OCI-LY7 (cell line): Measurements from ENCODE around the gene DHODH. TPM values are rescaled to one million over a fixed set of nuclear protein-coding genes. Genes with fewer than 3 reads are reported as not detected.

ENCODE experiments used
- BruUV-seq: library from RNA; stranded (reverse); fragments of 400-500 nt; replicated peaks from 2 replicates; lab custom pipeline; 2021; lab: Mats Ljungman, UMichigan
- CTCF ChIA-PET: fragments of 300-600 bp; sonication (Branson Sonifier 250); formaldehyde crosslinking; loops from one replicate; lab custom pipeline; 2022; ENCODE audit warnings: antibody characterized with exemption; ENCODE audit not compliant: unreplicated experiment; lab: Charles Lee
- POLR2A ChIA-PET: fragments of 300-600 bp; sonication (Branson Sonifier 250); formaldehyde crosslinking; loops from one replicate; lab custom pipeline; 2022; ENCODE audit warnings: antibody characterized with exemption; lab: Charles Lee
- DNase-seq: peaks from one replicate; pipeline ENCODE4 v3.0.0-alpha.2; 2015; ENCODE audit warnings: low spot score
- H2AFZ ChIP-seq: fragments of 200-600 bp; sonication (generic), shearing (Covaris generic); 2 replicates; pipeline ENCODE4 v1.6.1; 2014; ENCODE audit warnings: mild to moderate bottlenecking, antibody characterized with exemption, low read length, moderate library complexity
- H3K27ac ChIP-seq: fragments of 200-600 bp; sonication (generic); 2 replicates; pipeline ENCODE4 v1.5.1; 2014; ENCODE audit warnings: mixed run types, low read depth, mild to moderate bottlenecking, moderate library complexity, low read length, inconsistent platforms; ENCODE audit not compliant: poor library complexity, severe bottlenecking
- H3K36me3 ChIP-seq: fragments of 200-600 bp; sonication (generic); 2 replicates; pipeline ENCODE4 v1.6.1; 2014; ENCODE audit warnings: mild to moderate bottlenecking, antibody characterized with exemption, low read length, moderate library complexity, mixed read lengths; ENCODE audit not compliant: insufficient read depth
- H3K4me1 ChIP-seq: fragments of 200-600 bp; sonication (generic); 2 replicates; pipeline ENCODE4 v1.5.1; 2014; ENCODE audit warnings: mild to moderate bottlenecking, low read length; ENCODE audit not compliant: insufficient read depth, poor library complexity, severe bottlenecking
- H3K4me2 ChIP-seq: fragments of 200-600 bp; sonication (generic); 2 replicates; pipeline ENCODE4 v1.6.1; 2014; ENCODE audit warnings: mild to moderate bottlenecking, low read length
- H3K4me3 ChIP-seq: fragments of 200-600 bp; sonication (generic); 2 replicates; pipeline ENCODE4 v1.5.1; 2014; ENCODE audit warnings: mild to moderate bottlenecking, low read depth, low read length; ENCODE audit not compliant: poor library complexity, severe bottlenecking
- H3K79me2 ChIP-seq: fragments of 200-600 bp; sonication (generic); 2 replicates; pipeline ENCODE4 v1.6.1; 2016; ENCODE audit warnings: low read depth, mild to moderate bottlenecking, low read length, moderate library complexity, mixed read lengths; ENCODE audit not compliant: insufficient read depth
- H3K9me2 ChIP-seq: fragments of 200-600 bp; sonication (generic); 2 replicates; pipeline ENCODE4 v1.6.1; 2016; ENCODE audit warnings: mild to moderate bottlenecking, low read length, mixed read lengths; ENCODE audit not compliant: insufficient read depth
- H3K9me3 ChIP-seq: fragments of 200-600 bp; sonication (generic); 2 replicates; pipeline ENCODE4 v1.6.1; 2014; ENCODE audit warnings: mild to moderate bottlenecking, mixed run types, low read length, mixed read lengths
- H4K20me1 ChIP-seq: fragments of 200-600 bp; sonication (generic); 2 replicates; pipeline ENCODE4 v1.6.1; 2014; ENCODE audit warnings: mild to moderate bottlenecking, antibody characterized with exemption, low read length, moderate library complexity, mixed read lengths; ENCODE audit not compliant: insufficient read depth
- CTCF ChIP-seq: fragments of 200-600 bp; sonication (generic); conservative IDR thresholded peaks from 2 replicates; pipeline ENCODE4 v1.5.1; 2014; ENCODE audit warnings: mild to moderate bottlenecking, antibody characterized with exemption, low read length, moderate library complexity, mixed read lengths
- EZH2phosphoT487 ChIP-seq: fragments of 200-600 bp; sonication (generic); IDR thresholded peaks from 2 replicates; pipeline ENCODE4 v1.6.1; 2018; ENCODE audit warnings: low read depth, borderline replicate concordance, mild to moderate bottlenecking, mixed run types, antibody characterized with exemption, low read length, moderate library complexity, mixed read lengths
- intact Hi-C: fragments of 100-400 bp; cut with micrococcal nuclease; formaldehyde crosslinking; loops from one replicate; pipeline ENCODE4 v1.10.0; 2022; ENCODE audit not compliant: unreplicated experiment
- total RNA-seq, 2 experiments: library from RNA; depleted of rRNA in 1 of 2; stranded (reverse); fragments of >200 nt in 1 of 2; shearing (Covaris generic) in 1 of 2; gene quantifications; 2 replicates each; pipeline ENCODE4 v1.2.3, GENCODE V29; 2014 to 2022

The DHODH gene
- total RNA-seq, 2 experiments from 2014 or later: 12.3 to 20.9 TPM

- Histone ChIP-seq H4K20me1 (no peaks in the 10 kb centered on the region), H2AFZ (no peak overlapping the region), H3K4me2 (no peak overlapping the region), H3K4me1 (no peaks in the 10 kb centered on the region), H3K9me3 (no peaks in the 10 kb centered on the region), H3K27ac (no peak overlapping the region), H3K4me3 (no peak overlapping the region), H3K79me2 (no peaks in the 10 kb centered on the region), H3K36me3 (no peaks in the 10 kb centered on the region), H3K9me2 (no peaks in the 10 kb centered on the region)
- DNase-seq: no peak
- TF ChIP-seq EZH2phosphoT487 (no peak), CTCF (no peak)
- CTCF ChIA-PET: no interaction called here
- POLR2A ChIA-PET: interaction anchor here (0.6 kb wide), 1 partner anchor 259 kb away, joined by 3 read pairs; no protein-coding TSS in a partner anchor
- BruUV-seq: no TSS peak
- intact Hi-C loops: no loop called here
Observed at GRCh38 chr16:72036098-72036497, 27.6 kb downstream of the DHODH start.

DNA sequence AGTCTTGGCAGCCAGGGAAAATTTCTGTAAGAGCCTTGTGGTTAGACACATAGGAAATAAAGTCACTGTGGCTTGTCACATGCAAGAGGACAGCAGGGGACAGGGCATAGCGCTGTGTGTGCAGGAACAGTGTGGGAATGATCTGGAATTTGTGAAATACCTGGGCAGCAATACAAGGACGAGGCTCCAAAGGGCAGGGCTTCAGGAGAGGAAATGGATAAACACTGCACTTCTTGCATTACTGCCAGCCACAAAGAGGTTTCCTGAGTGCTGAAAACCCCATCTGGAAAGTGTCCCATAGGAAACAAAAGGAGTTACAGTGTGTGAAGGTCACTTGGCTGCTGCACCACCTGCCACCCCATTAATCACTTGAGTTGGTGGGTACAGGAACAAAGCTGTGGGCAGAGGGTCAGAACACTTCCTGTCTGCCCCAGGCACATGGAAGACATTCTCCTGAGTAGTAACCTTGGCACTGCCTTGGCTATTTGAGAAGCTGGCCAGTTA, 33.7 kb downstream of the DHODH start:
- DNase-seq: no peak
- intact Hi-C loops: no loop called here
- no peaks in the 10 kb centered on the region for H3K9me3 ChIP-seq
- no peak overlapping the region for H3K27ac ChIP-seq
- no peak for TF ChIP-seq CTCF
- TF ChIP-seq EZH2phosphoT487: no peak
- POLR2A ChIA-PET: no interaction called here
- H3K9me2 ChIP-seq: no peaks in the 10 kb centered on the region
- no peaks in the 10 kb centered on the region for H3K79me2 ChIP-seq
- CTCF ChIA-PET: no interaction called here
- H4K20me1 ChIP-seq: no peaks in the 10 kb centered on the region
- BruUV-seq: no TSS peak
- no peaks in the 10 kb centered on the region for H3K4me1 ChIP-seq
- H3K4me3 ChIP-seq: no peak overlapping the region
- H2AFZ ChIP-seq: no peak overlapping the region
- no peak overlapping the region for H3K4me2 ChIP-seq
- H3K36me3 ChIP-seq: no peaks in the 10 kb centered on the region

GRCh38 chr16:72043058-72043457, 34.5 kb downstream of the DHODH start:
- no peak overlapping the region for H3K4me2 ChIP-seq
- BruUV-seq: no TSS peak

More at GRCh38 chr16:72043058-72043457, 34.5 kb downstream of the DHODH start:
- ChIA-PET CTCF (no interaction called here), POLR2A (no interaction called here)
- Histone ChIP-seq H2AFZ (no peak overlapping the region), H3K9me3 (no peaks in the 10 kb centered on the region), H3K36me3 (no peaks in the 10 kb centered on the region), H3K79me2 (no peaks in the 10 kb centered on the region), H4K20me1 (no peaks in the 10 kb centered on the region), H3K9me2 (no peaks in the 10 kb centered on the region), H3K4me1 (no peaks in the 10 kb centered on the region), H3K27ac (no peak overlapping the region), H3K4me3 (no peak overlapping the region)
- DNase-seq: no peak
- TF ChIP-seq EZH2phosphoT487 (no peak), CTCF (no peak)
- intact Hi-C loops: no loop called here
